ENCODE results near the gene ZBTB17. TPM values are rescaled to one million over a fixed set of nuclear protein-coding genes. Genes with fewer than 3 reads are reported as not detected.

The ZBTB17 gene
- polyA plus RNA-seq, 1 experiment = 21.4 TPM

DNA sequence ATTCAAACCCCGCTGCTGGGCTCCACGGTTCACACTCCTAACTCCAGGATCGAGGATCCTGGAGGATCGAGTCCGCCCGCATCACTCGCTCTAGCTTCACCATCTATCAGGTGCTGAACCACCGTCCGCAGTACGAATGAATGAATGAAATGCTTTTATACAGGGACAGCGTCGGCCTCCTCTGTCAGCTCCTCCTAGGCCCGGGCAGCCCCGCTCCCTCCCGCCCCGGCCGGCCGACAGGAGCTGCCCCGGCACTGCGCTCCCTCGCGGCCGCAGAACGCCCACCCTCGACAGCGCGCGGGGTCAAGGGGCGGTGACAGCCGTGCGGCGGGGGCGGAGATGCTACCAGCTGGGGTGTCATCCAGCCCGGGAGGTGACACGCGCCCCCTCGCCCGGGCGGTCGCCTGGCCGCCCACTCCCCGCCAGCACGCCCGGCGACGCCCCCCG, 520 bp downstream of the ZBTB17 start:
- peak overlapping the region; percentile 76 for H3K4me3 ChIP-seq (ENCODE audit: low read depth, low read length)
- POLR2A ChIA-PET = interaction anchor here (0.7 to 1.5 kb wide), 3 partner anchors 126 to 174 kb away, joined by 3 to 5 read pairs (median 3); partner anchors contain the start of gene SPEN
- peaks cover 2% of the 10 kb centered on the region for H3K27me3 ChIP-seq (ENCODE audit: control insufficient read depth, insufficient read depth, low read length)
- H3K27ac ChIP-seq (ENCODE audit: low read depth, low read length) = no peak overlapping the region
- TF ChIP-seq, protein P1, sequence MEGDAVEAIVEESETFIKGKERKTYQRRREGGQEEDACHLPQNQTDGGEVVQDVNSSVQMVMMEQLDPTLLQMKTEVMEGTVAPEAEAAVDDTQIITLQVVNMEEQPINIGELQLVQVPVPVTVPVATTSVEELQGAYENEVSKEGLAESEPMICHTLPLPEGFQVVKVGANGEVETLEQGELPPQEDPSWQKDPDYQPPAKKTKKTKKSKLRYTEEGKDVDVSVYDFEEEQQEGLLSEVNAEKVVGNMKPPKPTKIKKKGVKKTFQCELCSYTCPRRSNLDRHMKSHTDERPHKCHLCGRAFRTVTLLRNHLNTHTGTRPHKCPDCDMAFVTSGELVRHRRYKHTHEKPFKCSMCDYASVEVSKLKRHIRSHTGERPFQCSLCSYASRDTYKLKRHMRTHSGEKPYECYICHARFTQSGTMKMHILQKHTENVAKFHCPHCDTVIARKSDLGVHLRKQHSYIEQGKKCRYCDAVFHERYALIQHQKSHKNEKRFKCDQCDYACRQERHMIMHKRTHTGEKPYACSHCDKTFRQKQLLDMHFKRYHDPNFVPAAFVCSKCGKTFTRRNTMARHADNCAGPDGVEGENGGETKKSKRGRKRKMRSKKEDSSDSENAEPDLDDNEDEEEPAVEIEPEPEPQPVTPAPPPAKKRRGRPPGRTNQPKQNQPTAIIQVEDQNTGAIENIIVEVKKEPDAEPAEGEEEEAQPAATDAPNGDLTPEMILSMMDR (IDR thresholded peaks at IDR 0.05; ENCODE audit: low read depth, low read length) = no peak
- CTCF ChIA-PET = interaction anchor here (0.6 to 1.7 kb wide), 7 partner anchors 9 to 183 kb away, joined by 3 to 8 read pairs (median 3); no protein-coding TSS in a partner anchor
- DNase-seq (ENCODE audit: low read depth, low spot score) = no peak
- no peaks in the 10 kb centered on the region; the same call in 1 of the 2 replicates for H3K9me3 ChIP-seq (ENCODE audit: control insufficient read depth, insufficient read depth, low read length)

DNA sequence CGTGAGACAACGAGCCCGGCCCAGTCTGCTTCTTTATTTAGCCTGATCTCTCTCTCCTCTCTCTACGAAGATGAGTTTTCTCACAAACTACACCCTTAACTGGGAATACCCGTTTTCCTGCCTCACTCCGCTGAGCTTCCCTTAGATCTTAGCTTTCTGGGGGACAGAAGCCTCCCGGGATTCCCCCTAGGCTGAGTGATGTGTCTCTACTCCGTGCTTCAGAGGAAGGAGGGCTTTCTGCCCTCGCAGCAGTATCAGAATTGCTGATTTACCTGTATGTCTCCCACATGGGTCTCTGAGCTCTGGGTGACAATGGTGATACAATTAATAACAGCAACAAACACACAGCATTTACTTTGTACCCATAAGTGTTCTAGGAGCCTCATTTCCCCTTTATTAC, 1.0 kb downstream of the ZBTB17 start:
- peaks cover 2% of the 10 kb centered on the region for H3K27me3 ChIP-seq (ENCODE audit: control insufficient read depth, insufficient read depth, low read length)
- no peaks in the 10 kb centered on the region; the same call in 1 of the 2 replicates for H3K9me3 ChIP-seq (ENCODE audit: control insufficient read depth, insufficient read depth, low read length)
- ChIA-PET POLR2A (interaction anchor here (0.7 to 1.5 kb wide), 3 partner anchors 126 to 174 kb away, joined by 3 to 5 read pairs (median 3); partner anchors contain the start of gene SPEN), CTCF (interaction anchor here (0.6 to 0.9 kb wide), 5 partner anchors 8 to 160 kb away, joined by 3 to 5 read pairs (median 3); no protein-coding TSS in a partner anchor)
- H3K4me3 ChIP-seq (ENCODE audit: low read depth, low read length) = peak overlapping the region; percentile 76
- H3K27ac ChIP-seq (ENCODE audit: low read depth, low read length) = no peak overlapping the region
- no peak for DNase-seq (ENCODE audit: low read depth, low spot score)
- TF ChIP-seq, protein P1 (IDR thresholded peaks at IDR 0.05; ENCODE audit: low read depth, low read length) = no peak

DNA sequence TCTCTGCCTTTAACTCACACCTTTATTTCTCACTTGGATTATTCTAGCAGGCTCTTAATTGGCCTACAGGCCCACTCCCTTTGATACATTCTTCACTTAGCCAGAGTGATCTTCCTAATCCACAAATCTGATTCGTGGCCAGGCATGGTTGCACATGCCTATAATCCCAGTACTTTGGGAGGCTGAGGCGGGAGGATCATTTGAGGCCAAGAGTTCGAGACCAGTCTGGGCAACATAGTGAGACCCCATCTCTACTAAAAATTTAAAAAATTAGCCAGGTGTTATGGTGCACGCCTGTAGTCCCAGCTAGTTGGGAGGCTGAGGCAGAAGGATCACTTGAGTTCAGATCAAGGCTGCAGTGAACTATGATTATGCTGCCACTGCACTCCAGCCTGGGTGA, 2.1 kb downstream of the ZBTB17 start:
- Histone ChIP-seq H3K27ac (ENCODE audit: low read depth, low read length) (no peak overlapping the region), H3K9me3 (ENCODE audit: control insufficient read depth, insufficient read depth, low read length) (peaks cover 10% of the 10 kb centered on the region), H3K27me3 (ENCODE audit: control insufficient read depth, insufficient read depth, low read length) (no peaks in the 10 kb centered on the region), H3K4me3 (ENCODE audit: low read depth, low read length) (no peak overlapping the region)
- ChIA-PET POLR2A (no interaction called here), CTCF (no interaction called here)
- DNase-seq (ENCODE audit: low read depth, low spot score) = no peak
- TF ChIP-seq, protein P1 (IDR thresholded peaks at IDR 0.05; ENCODE audit: low read depth, low read length) = no peak

DNA sequence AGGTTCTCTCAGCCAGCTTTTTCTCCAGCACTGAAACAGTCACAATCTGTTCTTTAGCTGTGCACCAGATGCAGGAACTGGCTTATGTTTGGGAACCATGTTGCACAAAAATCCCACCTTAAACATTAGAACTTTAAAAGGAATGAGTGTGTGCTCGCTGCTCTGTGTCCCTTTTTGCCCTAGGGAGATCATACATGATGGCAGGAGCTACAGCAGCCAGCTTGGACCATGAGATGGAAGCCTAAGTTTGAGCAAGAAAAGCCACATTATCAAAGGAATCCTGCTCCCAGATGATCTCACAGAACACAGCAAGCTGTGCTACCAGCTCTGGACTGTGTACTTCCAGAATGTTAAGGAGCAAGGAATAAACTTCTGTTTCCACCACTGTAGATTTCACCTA, 3.5 kb downstream of the ZBTB17 start:
- ChIA-PET POLR2A (no interaction called here), CTCF (no interaction called here)
- TF ChIP-seq, protein P1 (IDR thresholded peaks at IDR 0.05; ENCODE audit: low read depth, low read length) = no peak
- Histone ChIP-seq H3K4me3 (ENCODE audit: low read depth, low read length) (no peak overlapping the region), H3K27ac (ENCODE audit: low read depth, low read length) (no peak overlapping the region), H3K27me3 (ENCODE audit: control insufficient read depth, insufficient read depth, low read length) (no peaks in the 10 kb centered on the region), H3K9me3 (ENCODE audit: control insufficient read depth, insufficient read depth, low read length) (peaks cover 12% of the 10 kb centered on the region)
- DNase-seq (ENCODE audit: low read depth, low spot score) = no peak

DNA sequence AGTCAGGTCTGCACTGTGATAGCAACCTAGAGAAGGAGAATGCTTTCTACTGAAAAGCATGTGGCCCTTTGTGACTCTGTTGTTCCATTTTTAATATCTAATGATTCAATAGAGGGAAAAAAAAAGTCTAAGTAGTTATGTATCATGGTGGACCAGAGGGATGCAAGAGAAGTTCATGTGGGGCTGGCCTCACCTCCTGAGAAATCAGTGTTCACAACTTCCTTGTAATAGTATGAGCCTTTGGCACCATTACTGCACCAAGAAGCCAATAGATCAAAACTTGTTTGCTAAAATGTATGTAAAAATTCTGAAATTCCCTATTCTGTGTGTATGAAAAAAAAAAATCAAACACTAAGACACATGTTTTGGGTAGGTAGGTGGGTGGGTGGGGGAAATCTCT, 5.0 kb downstream of the ZBTB17 start:
- DNase-seq (ENCODE audit: low read depth, low spot score) = no peak
- CTCF ChIA-PET = no interaction called here
- H3K4me3 ChIP-seq (ENCODE audit: low read depth, low read length) = no peak overlapping the region
- TF ChIP-seq, protein P1 (IDR thresholded peaks at IDR 0.05; ENCODE audit: low read depth, low read length) = no peak
- H3K9me3 ChIP-seq (ENCODE audit: control insufficient read depth, insufficient read depth, low read length) = peaks cover 12% of the 10 kb centered on the region
- H3K27ac ChIP-seq (ENCODE audit: low read depth, low read length) = no peak overlapping the region
- no peaks in the 10 kb centered on the region for H3K27me3 ChIP-seq (ENCODE audit: control insufficient read depth, insufficient read depth, low read length)
- POLR2A ChIA-PET = interaction anchor here (0.7 kb wide), 2 partner anchors 18 to 934 kb away, joined by 3 to 4 read pairs; no protein-coding TSS in a partner anchor
